GM18868 (cell line): ENCODE data around the gene ZMAT3.

ENCODE experiments used
- ATAC-seq: cut with Tn5 transposase; IDR thresholded peaks from one replicate; pipeline ENCODE4 v1.9.1; 2021; ENCODE audit warnings: mild to moderate bottlenecking, moderate library complexity; ENCODE audit not compliant: unreplicated experiment

Gene ZMAT3

GRCh38 chr3:179027326-179027900 is 44.2 kb downstream of the ZMAT3 start:
- no peak for ATAC-seq

- ATAC-seq = no peak
Measured at GRCh38 chr3:179026636-179027035, 45.0 kb downstream of the ZMAT3 start.

- ATAC-seq = no peak
Measured at GRCh38 chr3:179021119-179021903, 50.3 kb downstream of the ZMAT3 start.

- peak; percentile 45 for ATAC-seq
Measured at GRCh38 chr3:179020112-179020511, 51.5 kb downstream of the ZMAT3 start.

DNA sequence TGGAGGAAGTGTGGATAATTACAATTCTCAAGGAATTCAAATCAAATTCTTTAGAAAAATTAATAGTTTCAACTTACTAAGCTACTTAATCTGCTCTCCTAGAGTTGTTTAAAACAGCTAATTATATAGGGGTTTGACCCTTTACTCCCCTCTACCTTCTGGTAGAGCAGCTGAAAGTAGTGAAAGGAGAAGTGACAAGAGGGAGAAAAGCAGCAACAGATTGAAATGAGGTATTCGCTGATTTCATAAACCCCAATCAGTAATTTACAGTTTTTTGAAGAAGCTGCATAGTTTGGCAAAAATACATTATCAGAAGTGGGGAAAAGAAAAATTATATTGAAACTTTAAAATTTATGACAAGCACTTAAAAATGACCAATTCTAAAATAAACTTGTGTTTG is 52.8 kb downstream of the ZMAT3 start:
- ATAC-seq = no peak

- ATAC-seq = peak; percentile 65
Measured at GRCh38 chr3:179016979-179017670, 54.5 kb downstream of the ZMAT3 start.

DNA sequence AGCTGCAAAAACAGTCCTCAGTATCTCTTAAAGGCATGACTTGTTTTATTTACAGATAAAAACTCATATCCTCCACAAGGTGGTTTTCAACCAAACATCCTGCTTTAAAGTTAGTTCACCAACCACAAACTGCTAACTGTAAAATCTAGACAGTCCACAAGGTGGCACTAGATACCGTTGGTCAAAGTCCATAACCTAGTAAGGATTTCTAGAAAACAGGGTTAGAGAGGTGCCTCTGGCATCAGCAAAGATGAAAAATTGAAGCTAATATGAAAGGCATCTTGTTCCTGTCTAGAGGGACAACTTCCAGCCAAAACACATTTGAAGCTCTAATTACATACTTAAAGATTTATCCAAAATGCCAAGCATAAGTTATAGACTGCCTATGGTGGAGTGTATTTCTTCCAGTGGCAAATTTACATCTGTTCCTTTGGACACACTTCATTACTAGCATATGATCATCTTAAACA is 56.0 kb downstream of the ZMAT3 start:
- ATAC-seq = peak; percentile 47

DNA sequence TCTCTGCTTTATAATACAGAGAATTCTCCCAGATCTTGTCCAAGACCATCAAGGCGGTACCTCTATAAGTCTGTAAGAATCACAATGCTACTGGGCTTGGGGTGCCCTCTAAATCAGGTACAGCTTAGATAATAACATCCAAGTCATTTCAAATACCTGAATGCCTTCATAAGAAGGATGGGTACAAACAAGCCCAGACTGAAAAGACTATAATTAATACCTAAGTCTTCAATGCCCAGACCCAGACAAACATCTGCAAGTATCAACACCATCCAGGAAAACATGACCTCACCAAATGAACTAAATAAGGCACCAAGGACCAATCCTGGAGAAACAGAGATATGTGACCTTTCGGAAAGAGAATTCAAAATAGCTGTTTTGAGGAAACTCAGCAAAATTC is 65.9 kb downstream of the ZMAT3 start:
- no peak for ATAC-seq

DNA sequence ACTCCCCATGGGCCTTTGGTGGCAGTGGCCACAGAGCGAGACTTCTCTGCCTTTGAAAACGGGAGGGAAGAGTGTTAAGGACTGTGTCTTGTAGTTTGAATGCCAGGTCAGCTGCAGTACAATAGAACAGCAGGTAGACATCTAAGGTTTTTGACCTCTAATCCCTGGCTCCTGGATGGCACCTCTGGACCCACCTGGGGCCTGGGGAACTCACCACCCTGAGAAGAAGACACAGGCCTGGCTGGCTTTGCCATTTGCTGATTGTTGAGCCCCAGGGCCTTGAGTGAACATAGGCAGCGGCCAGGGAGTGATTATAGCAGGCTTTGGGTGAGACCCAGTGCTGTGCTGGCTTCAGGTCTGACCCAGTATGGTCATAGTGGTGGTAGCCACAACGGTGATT is 66.4 kb downstream of the ZMAT3 start:
- no peak for ATAC-seq

DNA sequence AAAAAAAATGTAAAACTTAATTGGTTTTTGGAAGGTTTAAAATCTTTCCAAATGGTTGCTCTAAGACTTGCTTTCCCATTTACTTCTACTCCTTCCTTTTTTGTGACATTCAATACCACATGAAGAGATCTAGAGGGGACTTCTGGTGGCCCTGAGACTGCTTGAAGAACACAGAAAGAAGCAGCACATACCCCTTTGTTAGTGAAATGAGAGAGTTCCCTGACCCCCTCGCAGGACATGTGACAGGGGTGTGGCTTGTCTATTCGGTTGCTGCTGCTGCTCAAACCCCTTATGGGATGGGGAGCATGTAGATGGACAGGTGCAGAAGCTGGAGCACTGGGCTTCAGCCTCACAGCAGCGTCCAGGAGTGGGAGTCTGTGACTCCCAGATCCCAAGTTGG is 71.0 kb downstream of the ZMAT3 start:
- ATAC-seq = no peak

GRCh38 chr3:179000144-179000543 is 71.5 kb downstream of the ZMAT3 start:
- peak; percentile 98 for ATAC-seq

DNA sequence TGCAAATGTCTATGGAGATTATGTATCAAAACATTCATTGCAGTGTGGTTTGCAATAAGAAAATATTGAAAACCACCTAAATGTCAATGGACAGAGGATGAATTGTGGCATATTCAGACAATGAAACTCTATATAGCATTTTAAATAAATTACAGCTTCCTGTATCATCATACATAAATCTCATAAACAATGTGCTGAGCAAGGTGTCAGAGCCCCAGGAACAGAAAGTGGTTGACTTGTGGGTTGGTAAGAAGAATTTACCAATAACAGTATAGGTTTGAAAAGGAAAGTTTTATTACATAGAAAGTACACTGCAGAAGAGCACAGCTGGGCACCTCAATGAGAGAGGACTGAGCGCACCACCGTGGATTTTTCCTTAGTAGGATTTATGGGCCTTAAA is 75.2 kb downstream of the ZMAT3 start:
- no peak for ATAC-seq

- no peak for ATAC-seq
Measured at GRCh38 chr3:178990293-178990692, 81.3 kb downstream of the ZMAT3 start.

GRCh38 chr3:178989821-178990220 is 81.8 kb downstream of the ZMAT3 start:
- no peak for ATAC-seq

DNA sequence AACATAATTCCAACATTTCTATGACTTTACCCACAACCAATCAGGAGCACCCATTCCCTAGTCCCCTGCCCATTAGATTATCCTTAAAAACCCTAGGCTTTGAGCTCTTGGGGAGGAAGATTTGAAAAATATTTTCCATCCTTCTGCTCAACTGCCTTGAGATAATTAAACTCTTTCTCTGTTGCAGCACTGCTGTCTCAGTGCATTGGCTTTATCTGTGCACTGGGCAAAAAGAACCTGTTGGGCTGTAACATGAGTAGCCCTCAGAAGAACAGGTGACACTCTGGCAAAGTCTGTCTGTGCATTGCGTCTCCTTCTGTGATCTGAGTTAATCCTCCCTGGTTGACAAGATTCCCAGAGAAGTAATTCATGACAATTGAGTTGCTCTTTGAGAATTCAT is 83.9 kb downstream of the ZMAT3 start:
- no peak for ATAC-seq

GRCh38 chr3:178986456-178986855 is 85.2 kb downstream of the ZMAT3 start:
- ATAC-seq = no peak

- ATAC-seq = peak; percentile 99
Measured at GRCh38 chr3:178982137-178982536, 89.5 kb downstream of the ZMAT3 start.

DNA sequence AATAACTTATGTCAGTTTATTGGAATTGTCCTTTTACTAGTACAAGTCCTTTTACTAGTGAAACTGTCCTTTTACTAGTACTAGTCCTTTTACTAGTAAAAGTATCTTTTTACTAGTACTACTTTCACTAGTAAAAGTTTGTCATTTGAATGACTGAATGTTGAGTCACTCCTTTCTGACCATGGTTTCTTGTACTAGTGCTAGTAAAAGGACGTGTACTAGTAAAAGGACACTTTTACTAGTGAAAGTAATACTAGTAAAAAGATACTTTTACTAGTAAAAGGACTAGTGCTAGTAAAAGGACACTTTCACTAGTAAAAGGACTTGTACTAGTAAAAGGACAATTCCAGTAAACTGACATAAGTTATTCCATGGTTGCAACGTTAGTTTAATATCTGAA is 96.3 kb downstream of the ZMAT3 start:
- no peak for ATAC-seq

DNA sequence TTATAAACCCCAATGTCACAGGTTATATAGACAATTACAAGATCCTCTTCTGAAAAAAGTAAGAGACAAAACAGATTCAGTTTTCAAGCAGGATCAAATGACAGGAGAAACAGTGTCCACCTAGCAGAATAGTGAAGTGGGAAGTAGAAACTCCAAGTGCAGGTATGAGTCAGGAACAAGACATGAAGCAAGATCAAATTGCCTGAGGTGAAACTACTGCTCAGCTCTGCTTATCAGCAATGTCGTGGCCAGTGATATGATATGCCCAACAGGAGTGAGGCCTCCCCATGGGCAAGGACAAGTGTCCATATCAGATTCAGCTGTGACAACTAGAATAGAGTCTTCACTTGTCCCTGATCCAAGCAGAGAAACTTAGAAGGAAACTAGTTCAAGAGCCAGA is 100.0 kb downstream of the ZMAT3 start:
- no peak for ATAC-seq

GRCh38 chr3:178969004-178969700 is 102.5 kb downstream of the ZMAT3 start:
- peak; percentile 89 for ATAC-seq
